Upper lobe of left lung (tissue), 6 donors: ENCODE results near the gene ZNF26. TPM values are rescaled to one million over a fixed set of nuclear protein-coding genes. Genes with fewer than 3 reads are reported as not detected.
A peak's percentile ranks its signal among the peaks of the same experiment; 100 is the strongest.
"Not testable (repeated sequence)": the region's sequence is repeated elsewhere in the genome, so short reads cannot be mapped to it uniquely, and the experiment has no call there.

Experiments
- ATAC-seq, 2 donors: fragments of 200-7000 bp; cut with Tn5 transposase; one replicate each; pipeline ENCODE4 v1.9.1; 2022; ENCODE audit warnings: mild to moderate bottlenecking in 2 of 2, moderate library complexity in 2 of 2; ENCODE audit not compliant: low FRiP score in 2 of 2
- DNase-seq, 2 donors: peaks; one replicate each; pipeline ENCODE4 v3.0.0-alpha.2; 2019 to 2020
- H3K27ac ChIP-seq, 4 donors: fragments of 200-600 bp; sonication (generic); one replicate each; pipeline ENCODE4 v1.5.1; 2016 to 2019
- H3K27me3 ChIP-seq, 4 donors: fragments of 200-600 bp; sonication (generic); one replicate each; pipeline ENCODE4 v1.5.1; 2017 to 2019
- H3K36me3 ChIP-seq, 4 donors: fragments of 200-600 bp; sonication (generic); one replicate each; pipeline ENCODE4 v1.5.1; 2016 to 2019
- H3K4me1 ChIP-seq, 4 donors: fragments of 200-600 bp; sonication (generic); one replicate each; pipeline ENCODE4 v1.5.1; 2018 to 2019
- H3K4me3 ChIP-seq, 4 donors: fragments of 200-600 bp; sonication (generic); one replicate each; pipeline ENCODE4 v1.5.1; 2017 to 2019; ENCODE audit warnings: mild to moderate bottlenecking in 2 of 4, moderate library complexity in 1 of 4
- H3K9me3 ChIP-seq, 4 donors: fragments of 200-600 bp; sonication (generic); one replicate each; pipeline ENCODE4 v1.5.1; 2018 to 2019
- CTCF ChIP-seq, 6 experiments: fragments of 450-650 bp in 4 of 6; fragments of 200-600 bp in 2 of 6; sonication (generic) in 2 of 6; IDR thresholded peaks; one replicate each; pipeline ENCODE4 v1.5.1; 2016 to 2019; ENCODE audit warnings: antibody characterized with exemption in 6 of 6
- EP300 ChIP-seq, 4 donors: sonication (generic); formaldehyde crosslinking; IDR thresholded peaks; one replicate each; pipeline ENCODE4 v1.5.1; 2017; ENCODE audit warnings: antibody characterized with exemption in 4 of 4, control low read depth in 2 of 4
- POLR2A ChIP-seq, 4 donors: fragments of 450-650 bp; IDR thresholded peaks; one replicate each; pipeline ENCODE4 v1.5.1; 2016 to 2017; ENCODE audit warnings: antibody characterized with exemption in 4 of 4, mild to moderate bottlenecking in 2 of 4
- POLR2AphosphoS5 ChIP-seq, 2 donors: sonication (generic); formaldehyde crosslinking; IDR thresholded peaks; one replicate each; pipeline ENCODE4 v1.5.1; 2017; ENCODE audit warnings: antibody characterized with exemption in 2 of 2
- WGBS, 2 donors: methylation state at CpG; one replicate each; pipeline ENCODE4 v1.1.5; 2017 to 2018; 5-methylcytosine and 5-hydroxymethylcytosine counted together
- total RNA-seq, 6 donors: library from RNA; depleted of rRNA in 4 of 6; stranded (reverse); fragments of >200 nt in 4 of 6; gene quantifications; one replicate each; pipeline versions ENCODE4 v1.1.0 to v1.2.1, GENCODE V29; 2016 to 2021
- donor health status: DM: no; HTN: no; CAD: no; lungs with moderate emphysema.
- donor health status: DM: no; HTN: yes; CAD: no; lungs with severe emphysema.

The ZNF26 gene
- total RNA-seq: 10 to 100 TPM in 5 of 6 donors, 1 to 10 TPM in 1; 8.9 to 17.6 (median 13.6) TPM

DNA sequence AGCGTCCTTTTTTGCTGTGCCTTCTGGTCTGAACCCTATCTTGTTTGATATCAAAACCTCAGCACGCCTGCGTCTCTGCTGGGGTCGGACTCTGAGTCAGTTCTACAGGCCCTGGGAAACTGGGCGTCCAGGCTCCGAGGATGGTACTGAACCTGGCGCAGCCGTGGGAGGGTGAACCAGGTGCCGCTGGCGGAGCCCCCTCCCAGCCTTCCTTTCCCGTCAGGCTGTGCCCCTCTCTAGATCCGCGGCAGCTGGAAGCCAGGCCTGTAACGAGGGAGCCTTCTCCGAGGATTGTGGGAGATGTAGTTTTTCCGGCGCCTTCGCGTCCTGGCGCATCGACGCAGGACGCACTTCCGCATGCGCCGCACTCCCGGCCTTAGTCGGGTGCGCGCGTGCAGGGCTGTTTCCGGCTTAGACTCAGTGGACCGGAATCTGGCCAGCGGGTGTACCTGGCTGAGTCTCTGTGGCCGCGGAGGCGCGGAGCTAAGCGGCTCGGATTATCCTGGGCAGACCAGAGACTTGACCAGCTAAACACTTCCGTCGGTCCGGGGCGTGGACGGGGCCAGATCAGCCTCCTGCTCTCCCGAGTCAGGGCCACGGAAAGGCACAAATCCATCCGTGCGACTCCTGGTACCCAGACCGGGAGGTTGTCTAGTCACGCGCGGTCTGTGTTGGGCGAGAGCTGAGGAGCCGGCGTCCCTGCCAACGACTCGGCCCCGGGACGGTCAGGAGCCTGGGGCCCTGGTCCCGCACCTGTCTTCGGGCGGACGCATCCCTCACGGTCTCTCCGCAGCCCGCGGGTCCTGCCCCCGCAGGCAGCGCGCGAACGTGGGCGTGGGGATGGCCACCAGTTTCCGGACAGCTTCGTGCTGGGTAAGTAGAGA, at the start of gene ZNF26:
Gene ZNF26 (plus strand): TSS at position 367 of the 884 bp plus-strand sequence. CDS start 474 bp downstream, at position 841.
- H3K27me3 ChIP-seq: no peaks in the 10 kb centered on the region
- 1% methylated on average over 8 to 50 of the region's 76 CpGs for WGBS, 2 donors

GRCh38 chr12:132936921-132937320, 49.2 kb upstream of the ZNF26 start:
- peaks cover 34 to 87% (median 79%) of the 10 kb centered on the region in 4 donors for H3K9me3 ChIP-seq
- peaks cover under 1 to 32% (median 22%) of the 10 kb centered on the region in 4 donors for H3K36me3 ChIP-seq
- H3K27ac ChIP-seq, ATAC-seq, H3K4me1 ChIP-seq, DNase-seq, H3K27me3 ChIP-seq, H3K4me3 ChIP-seq: not testable (repeated sequence)
- 96 to 97% methylated on average over 8 of the region's 8 CpGs for WGBS, 2 donors

More for the DNA sequence above, at the start of gene ZNF26:
- H3K9me3 ChIP-seq: peaks cover 7 to 28% (median 23%) of the 10 kb centered on the region in 4 donors
- ATAC-seq (peak; percentile 99 to 100), DNase-seq (peak; percentile 91 to 96)
- H3K36me3 ChIP-seq: peaks cover 0 to 18% (median 5%) of the 10 kb centered on the region in 4 donors
- peak within 1 kb of the TSS; percentile 53 to 97 (median 75) for H3K4me3 ChIP-seq
- H3K27ac ChIP-seq: peak within 1 kb of the TSS; percentile 74 to 90 (median 88)
- H3K4me1 ChIP-seq: peaks cover 8 to 24% (median 13%) of the 10 kb centered on the region in 4 donors
- TF ChIP-seq POLR2A (IDR thresholded peaks at IDR 0.05) (peak in 3 of 4 donors; percentile 15 to 75 (median 39)), EP300 (IDR thresholded peaks at IDR 0.05) (no peak), CTCF (IDR thresholded peaks at IDR 0.05) (peak in 1 of 6 experiments; percentile 26), POLR2AphosphoS5 (IDR thresholded peaks at IDR 0.05) (peak; percentile 90 to 92)

- no peaks in the 10 kb centered on the region for H3K27me3 ChIP-seq
- no peak overlapping the region for H3K4me3 ChIP-seq
- peaks cover 6 to 32% (median 25%) of the 10 kb centered on the region in 4 donors for H3K36me3 ChIP-seq
- no peak for ATAC-seq
- no peaks in the 10 kb centered on the region for H3K4me1 ChIP-seq
- H3K27ac ChIP-seq: no peak overlapping the region
- DNase-seq: no peak
- no peak for TF ChIP-seq POLR2A (IDR thresholded peaks at IDR 0.05)
- TF ChIP-seq POLR2AphosphoS5 (IDR thresholded peaks at IDR 0.05): no peak
- no peak for TF ChIP-seq CTCF (IDR thresholded peaks at IDR 0.05)
- TF ChIP-seq EP300 (IDR thresholded peaks at IDR 0.05): no peak
- 95 to 96% methylated on average over 2 of the region's 2 CpGs for WGBS, 2 donors
- peaks cover 37 to 87% (median 79%) of the 10 kb centered on the region in 4 donors for H3K9me3 ChIP-seq
These were observed 48.7 kb upstream of the ZNF26 start for GRCh38 chr12:132937476-132937875.

- Histone ChIP-seq H3K36me3 (peaks cover 16 to 38% (median 31%) of the 10 kb centered on the region in 4 donors), H3K9me3 (peaks cover 37 to 87% (median 79%) of the 10 kb centered on the region in 4 donors)
- WGBS, 2 donors: 100% methylated on average over 8 of the region's 25 CpGs; no CpG with 5 or more reads in 1 of the 2 donors
- not testable (repeated sequence) for H3K4me1 ChIP-seq, H3K27me3 ChIP-seq, H3K27ac ChIP-seq, H3K4me3 ChIP-seq, ATAC-seq
- peak in 1 of 2 donors; percentile 54 for DNase-seq
These were observed 47.4 kb upstream of the ZNF26 start for GRCh38 chr12:132938807-132939206.

DNA sequence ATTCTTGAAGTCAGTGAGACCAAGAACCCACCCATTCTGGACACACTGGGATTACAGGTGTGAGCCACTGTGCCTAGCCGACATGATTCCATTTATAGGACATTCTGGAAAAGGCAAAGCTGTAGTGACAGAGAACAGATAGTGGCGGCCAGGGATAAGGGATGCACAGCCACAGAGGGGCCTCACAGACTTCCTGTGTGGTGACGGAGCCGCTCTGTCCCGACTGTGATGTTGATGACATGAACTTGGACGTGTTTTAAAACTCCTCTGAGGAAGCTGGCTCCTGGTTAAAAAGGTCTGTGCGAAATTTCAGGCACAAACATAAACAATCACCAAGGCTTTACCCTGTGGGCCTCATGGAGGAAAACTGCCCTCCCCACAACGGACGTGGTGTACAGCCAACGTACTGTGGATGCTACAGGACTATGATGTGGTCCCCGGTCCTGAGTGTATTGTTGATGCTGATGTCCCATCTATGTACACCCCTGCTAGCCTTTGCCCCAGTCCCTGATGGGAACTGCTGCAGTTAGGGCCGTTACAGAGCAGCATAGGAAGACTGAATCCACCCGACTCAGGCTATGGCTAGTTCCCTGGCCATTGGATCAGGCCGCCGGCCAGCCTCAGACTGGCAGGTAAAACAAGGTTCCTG, 46.0 kb upstream of the ZNF26 start:
- no peak for DNase-seq
- no peak overlapping the region for H3K4me3 ChIP-seq
- no peaks in the 10 kb centered on the region for H3K27me3 ChIP-seq
- peaks cover 25 to 87% (median 79%) of the 10 kb centered on the region in 4 donors for H3K9me3 ChIP-seq
- H3K27ac ChIP-seq: no peak overlapping the region
- TF ChIP-seq CTCF (IDR thresholded peaks at IDR 0.05) (no peak), EP300 (IDR thresholded peaks at IDR 0.05) (no peak), POLR2A (IDR thresholded peaks at IDR 0.05) (no peak), POLR2AphosphoS5 (IDR thresholded peaks at IDR 0.05) (no peak)
- 96 to 98% methylated on average over 14 to 15 of the region's 15 CpGs for WGBS, 2 donors
- peaks cover 26 to 46% (median 43%) of the 10 kb centered on the region in 4 donors for H3K36me3 ChIP-seq
- no peaks in the 10 kb centered on the region for H3K4me1 ChIP-seq
- no peak for ATAC-seq
